Measurements from ENCODE around the gene SLC29A1. TPM values are rescaled to one million over a fixed set of nuclear protein-coding genes. Genes with fewer than 3 reads are reported as not detected.
"Not testable (repeated sequence)": the region's sequence is repeated elsewhere in the genome, so short reads cannot be mapped to it uniquely, and the experiment has no call there.

The SLC29A1 gene
- total RNA-seq, 4 donors from 2014 or later = 39.7 to 83.3 (median 55.8) TPM

GRCh38 chr6:44182911-44183390 is 40.4 kb upstream of the SLC29A1 start:
- TF ChIP-seq CTCF (IDR thresholded peaks at IDR 0.05) (no peak), POLR2A (IDR thresholded peaks at IDR 0.05) (no peak)
- no peaks in the 10 kb centered on the region for H3K4me1 ChIP-seq
- WGBS, 2 donors = 92 to 95% methylated on average over 4 of the region's 4 CpGs
- no peak overlapping the region for H3K27ac ChIP-seq
- no peak overlapping the region for H3K4me3 ChIP-seq (replicated peaks in 1 of 3)
- H3K9me3 ChIP-seq = no peaks in the 10 kb centered on the region
- DNase-seq = no peak
- H3K36me3 ChIP-seq = no peaks in the 10 kb centered on the region
- H3K27me3 ChIP-seq = no peaks in the 10 kb centered on the region
- intact Hi-C loops (cut with DNase I) = no loop called here

GRCh38 chr6:44183783-44184182 is 39.6 kb upstream of the SLC29A1 start:
- DNase-seq = no peak
- H3K4me3 ChIP-seq (replicated peaks in 1 of 3) = no peak overlapping the region
- H3K27ac ChIP-seq = no peak overlapping the region
- no peaks in the 10 kb centered on the region for H3K9me3 ChIP-seq
- no peaks in the 10 kb centered on the region for H3K4me1 ChIP-seq
- no peak for TF ChIP-seq POLR2A (IDR thresholded peaks at IDR 0.05)
- no peak for TF ChIP-seq CTCF (IDR thresholded peaks at IDR 0.05)
- WGBS, 2 donors = 64 to 83% methylated on average over 7 to 8 of the region's 9 CpGs
- no peaks in the 10 kb centered on the region for H3K27me3 ChIP-seq
- no peaks in the 10 kb centered on the region for H3K36me3 ChIP-seq
- intact Hi-C loops (cut with DNase I) = no loop called here

- intact Hi-C loops (cut with DNase I); H3K9me3 ChIP-seq; H3K36me3 ChIP-seq; H3K27ac ChIP-seq; H3K27me3 ChIP-seq; H3K4me3 ChIP-seq (replicated peaks in 1 of 3); H3K4me1 ChIP-seq; DNase-seq: not testable (repeated sequence)
- WGBS, 2 donors = 82% methylated on average over 7 of the region's 7 CpGs
These were observed 38.0 kb upstream of the SLC29A1 start for GRCh38 chr6:44185356-44185755.

- WGBS, 2 donors = 48 to 50% methylated on average over 9 of the region's 9 CpGs
- H3K4me1 ChIP-seq = no peaks in the 10 kb centered on the region
- H3K27ac ChIP-seq = no peak overlapping the region
- H3K9me3 ChIP-seq = no peaks in the 10 kb centered on the region
- no peak for TF ChIP-seq CTCF (IDR thresholded peaks at IDR 0.05)
- TF ChIP-seq POLR2A (IDR thresholded peaks at IDR 0.05) = no peak
- H3K4me3 ChIP-seq (replicated peaks in 1 of 3) = no peak overlapping the region
- no peak for DNase-seq
- H3K36me3 ChIP-seq = no peaks in the 10 kb centered on the region
- intact Hi-C loops (cut with DNase I) = no loop called here
- H3K27me3 ChIP-seq = no peaks in the 10 kb centered on the region
These were observed 37.3 kb upstream of the SLC29A1 start for GRCh38 chr6:44185953-44186634.

GRCh38 chr6:44186635-44187025 is 36.8 kb upstream of the SLC29A1 start:
- no peak for DNase-seq
- TF ChIP-seq CTCF (IDR thresholded peaks at IDR 0.05) (no peak), POLR2A (IDR thresholded peaks at IDR 0.05) (no peak)
- 77 to 85% methylated on average over 7 of the region's 7 CpGs for WGBS, 2 donors
- Histone ChIP-seq H3K4me1 (no peaks in the 10 kb centered on the region), H3K27me3 (no peaks in the 10 kb centered on the region), H3K9me3 (no peaks in the 10 kb centered on the region), H3K4me3 (replicated peaks in 1 of 3) (no peak overlapping the region), H3K27ac (no peak overlapping the region), H3K36me3 (no peaks in the 10 kb centered on the region)
- intact Hi-C loops (cut with DNase I) = no loop called here
